Psoas muscle (tissue), 8 donors: ENCODE results near the gene RBFOX1. TPM values are rescaled to one million over a fixed set of nuclear protein-coding genes. Genes with fewer than 3 reads are reported as not detected.

Experiments used
- ATAC-seq, 4 donors: fragments of 200-7000 bp; cut with Tn5 transposase; one replicate each; pipeline ENCODE4 v1.9.1; 2020; ENCODE audit warnings: moderate library complexity in 3 of 4, mild to moderate bottlenecking in 2 of 4
- DNase-seq, 2 donors: peaks; one replicate each; pipeline ENCODE4 v3.0.0-alpha.2; 2020
- H3K27ac ChIP-seq: fragments of 200-600 bp; one replicate; pipeline ENCODE4 v1.8.0; 2022
- H3K27me3 ChIP-seq, 3 donors: fragments of 200-600 bp in 1 of 3; one replicate each; pipeline versions ENCODE4 v1.6.1 to v1.8.0; 2013 to 2022; ENCODE audit warnings: low read length in 2 of 3, mild to moderate bottlenecking in 2 of 3, moderate library complexity in 1 of 3; ENCODE audit not compliant: insufficient read depth in 3 of 3
- H3K36me3 ChIP-seq, 2 donors: fragments of 200-600 bp in 1 of 2; one replicate each; pipeline versions ENCODE4 v1.6.1 to v1.8.0; 2013 to 2022; ENCODE audit warnings: low read depth in 1 of 2, mild to moderate bottlenecking in 1 of 2, moderate library complexity in 1 of 2; ENCODE audit not compliant: insufficient read depth in 1 of 2
- H3K4me1 ChIP-seq: fragments of 200-600 bp; one replicate; pipeline ENCODE4 v1.8.0; 2022
- H3K4me3 ChIP-seq: fragments of 200-600 bp; one replicate; pipeline ENCODE4 v1.8.0; 2022; ENCODE audit warnings: mild to moderate bottlenecking
- H3K9me3 ChIP-seq: fragments of 200-600 bp; one replicate; pipeline ENCODE4 v1.8.0; 2022
- CTCF ChIP-seq: fragments of 200-600 bp; IDR thresholded peaks from one replicate; pipeline ENCODE4 v1.8.0; 2022; ENCODE audit warnings: antibody characterized with exemption
- WGBS, 3 donors: extraction: QIAGEN DNeasy Blood & Tissue Kit; methylation state at CpG; one replicate each; pipeline versions ENCODE4 v1.1.6 to v1.1.7; 2013; 5-methylcytosine and 5-hydroxymethylcytosine counted together
- intact Hi-C, 2 donors: fragments of 100-400 bp; cut with DNase I; formaldehyde crosslinking; loops; one replicate each; pipeline versions ENCODE4 v1.11.0 to v1.14.2; 2022
- polyA plus RNA-seq, 3 donors: library from polyadenylated mRNA; stranded (reverse); fragments of 200-250 nt; gene quantifications; one replicate each; pipeline ENCODE4 v1.2.3, GENCODE V29; 2013
- total RNA-seq, 4 donors: library from RNA; stranded (reverse); fragmentation: NEBNext Ultra II Directional in 2 of 4; extraction: Animal tissue kit (Norgen Biotek cat#: 25700) in 2 of 4; gene quantifications; one replicate each; pipeline versions ENCODE4 v1.2.1 to v1.2.4, GENCODE V29; 2021 to 2023
- donor health status: healthy with polysubstance abuse.
- donor health status: DM: no; HTN: no; CAD: no; lungs with moderate emphysema.
- donor health status: Bipolar disorder and iron deficiency.
- donor health status: healthy.
- donor health status: DM: yes; HTN: yes; CAD: no.
- donor health status: DM: no; HTN: no; CAD: no.
- donor health status: DM: no; HTN: no; CAD: no.
- donor health status: DM: yes; HTN: yes; CAD: no.

Gene RBFOX1
- total and polyA plus RNA-seq, 7 donors = 2.8 to 141 (median 113) TPM

- no peaks in the 10 kb centered on the region for H3K9me3 ChIP-seq
- H3K4me1 ChIP-seq = peaks cover 5% of the 10 kb centered on the region
- H3K36me3 ChIP-seq = peaks cover 0 to 13% of the 10 kb centered on the region in 2 donors
- TF ChIP-seq CTCF = no peak
- peak in 1 of 4 donors; percentile 24 for ATAC-seq
- no peak for DNase-seq
- H3K27ac ChIP-seq = no peak overlapping the region
- H3K4me3 ChIP-seq = no peak overlapping the region
- no peaks in the 10 kb centered on the region for H3K27me3 ChIP-seq
- intact Hi-C loops = no loop called here
- 49 to 59% (median 51%) methylated on average over 7 of the region's 7 CpGs for WGBS, 3 donors
Measured at GRCh38 chr16:7614021-7614795, 281.6 kb downstream of the RBFOX1 start.

GRCh38 chr16:7615565-7615964 is 282.9 kb downstream of the RBFOX1 start:
- intact Hi-C loops = no loop called here
- H3K4me3 ChIP-seq = no peak overlapping the region
- WGBS, 3 donors = 93 to 94% (median 94%) methylated on average over 6 of the region's 6 CpGs
- TF ChIP-seq CTCF = no peak
- peaks cover 5% of the 10 kb centered on the region for H3K4me1 ChIP-seq
- H3K36me3 ChIP-seq = peaks cover 0 to 9% of the 10 kb centered on the region in 2 donors
- ATAC-seq (peak in 3 of 4 donors; percentile 36 to 69 (median 65)), DNase-seq (no peak)
- no peak overlapping the region for H3K27ac ChIP-seq
- H3K9me3 ChIP-seq = no peaks in the 10 kb centered on the region
- H3K27me3 ChIP-seq = no peaks in the 10 kb centered on the region

GRCh38 chr16:7624871-7625766 is 292.5 kb downstream of the RBFOX1 start:
- 86 to 88% (median 87%) methylated on average over 14 of the region's 14 CpGs for WGBS, 3 donors
- peaks cover 5% of the 10 kb centered on the region for H3K4me1 ChIP-seq

GRCh38 chr16:7628981-7629380 is 296.3 kb downstream of the RBFOX1 start:
- no peak for TF ChIP-seq CTCF
- ATAC-seq (no peak), DNase-seq (no peak)
- peaks cover 0 to 38% of the 10 kb centered on the region in 2 donors for H3K36me3 ChIP-seq
- H3K4me3 ChIP-seq = no peak overlapping the region
- 87 to 93% (median 91%) methylated on average over 6 of the region's 6 CpGs for WGBS, 3 donors
- no peaks in the 10 kb centered on the region for H3K27me3 ChIP-seq
- H3K27ac ChIP-seq = no peak overlapping the region
- H3K9me3 ChIP-seq = no peaks in the 10 kb centered on the region
- no peaks in the 10 kb centered on the region for H3K4me1 ChIP-seq
- intact Hi-C loops = no loop called here

More at GRCh38 chr16:7624871-7625766, 292.5 kb downstream of the RBFOX1 start:
- Histone ChIP-seq H3K27me3 (no peaks in the 10 kb centered on the region), H3K4me3 (no peak overlapping the region), H3K36me3 (peaks cover 0 to 23% of the 10 kb centered on the region in 2 donors), H3K27ac (no peak overlapping the region), H3K9me3 (no peaks in the 10 kb centered on the region)
- intact Hi-C loops = no loop called here
- ATAC-seq (no peak), DNase-seq (no peak)
- no peak for TF ChIP-seq CTCF
